ENCODE data around the gene LSP1. TPM values are rescaled to one million over a fixed set of nuclear protein-coding genes. Genes with fewer than 3 reads are reported as not detected.

The LSP1 gene
- total and polyA plus RNA-seq, 2 of the 4 experiments (the other 2 are of a cell fraction): not detected

DNA sequence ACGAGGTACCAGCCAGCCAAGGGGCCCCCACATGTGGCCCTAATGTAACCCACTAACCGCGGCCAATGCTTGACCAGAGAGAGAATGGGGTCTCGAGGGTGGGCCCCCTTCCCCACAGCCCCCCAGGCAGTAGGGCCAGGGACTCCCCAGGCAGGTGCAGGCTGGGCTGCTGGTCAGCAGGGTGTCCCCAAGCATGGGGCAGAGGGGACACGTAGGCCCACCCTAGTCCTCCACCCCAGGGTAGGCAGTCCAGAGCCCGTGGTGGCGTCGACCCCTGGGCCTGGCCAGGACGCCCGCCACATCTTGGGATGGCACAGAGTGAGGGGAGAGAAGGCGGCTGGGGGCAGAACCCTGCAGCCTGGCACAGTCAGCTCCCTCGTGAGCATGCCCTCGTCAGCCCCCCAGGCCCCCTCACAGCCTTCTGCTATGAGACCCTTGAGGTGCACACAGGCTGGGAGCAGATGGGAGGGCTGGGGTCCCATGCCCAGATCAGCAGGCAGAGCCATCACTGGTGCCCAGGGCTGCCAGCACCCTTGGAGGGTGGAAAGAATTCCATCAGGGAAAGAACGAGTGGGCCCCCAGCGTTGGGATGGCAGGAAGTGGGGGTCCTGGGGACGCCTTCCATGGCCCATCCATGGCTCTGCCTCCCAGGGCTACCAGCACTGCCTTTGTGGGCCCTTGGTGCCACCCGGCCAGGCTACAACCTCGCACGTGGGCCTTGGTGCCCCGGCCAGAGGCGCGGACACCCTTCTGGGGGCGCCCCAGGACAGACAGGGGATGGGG lies 72.7 kb downstream of the LSP1 start:
- Histone ChIP-seq H3K4me2 (ENCODE audit: low read depth, low read length) (no peak overlapping the region), H4K8ac (ENCODE audit: low read depth in 2 of 2, low read length in 2 of 2) (no peak overlapping the region), H2BK20ac (ENCODE audit: low read depth, low read length) (no peak overlapping the region), H3K56ac (ENCODE audit: extremely low read depth, insufficient read depth, low read length) (no peak overlapping the region), H3K4ac (ENCODE audit: low read depth, low read length) (no peak overlapping the region), H4K5ac (ENCODE audit: low read depth, low read length) (no peak overlapping the region), H3K14ac (replicated peaks; ENCODE audit: low read depth, low read length) (no peak overlapping the region), H3K9me1 (ENCODE audit: insufficient read depth, low read length) (no peaks in the 10 kb centered on the region), H3K4me3 (ENCODE audit: insufficient read depth, low read depth, low read length) (no peak overlapping the region), H2BK15ac (ENCODE audit: low read depth, low read length) (no peak overlapping the region), H3K23ac (ENCODE audit: low read depth, low read length) (no peak overlapping the region), H2BK120ac (ENCODE audit: low read depth, low read length) (no peak overlapping the region), H3K36me3 (ENCODE audit: control insufficient read depth, insufficient read depth, low read length) (no peaks in the 10 kb centered on the region), H2AK5ac (ENCODE audit: low read depth, low read length) (no peak overlapping the region), H4K91ac (ENCODE audit: insufficient read depth, low read depth, low read length) (no peak overlapping the region), H3K4me1 (ENCODE audit: control insufficient read depth, insufficient read depth, low read length) (no peaks in the 10 kb centered on the region), H3K9ac (ENCODE audit: low read depth, low read length) (no peak overlapping the region), H3K27me3 (ENCODE audit: control insufficient read depth, insufficient read depth, low read length) (peaks cover 11% of the 10 kb centered on the region), H4K20me1 (ENCODE audit: insufficient read depth, low read length) (no peaks in the 10 kb centered on the region), H2AFZ (replicated peaks; ENCODE audit: low read length, poor library complexity) (no peak overlapping the region), H2BK5ac (ENCODE audit: low read depth, low read length, poor library complexity, severe bottlenecking) (no peak overlapping the region), H3K79me1 (ENCODE audit: low read depth in 1 of 2, low read length in 2 of 2) (no peaks in the 10 kb centered on the region), H3K27ac (ENCODE audit: insufficient read depth, low read length) (no peak overlapping the region), H3K9me3 (ENCODE audit: control insufficient read depth, insufficient read depth, low read length) (no peaks in the 10 kb centered on the region), H2AK9ac (replicated peaks; ENCODE audit: low read depth, low read length, poor library complexity) (no peak overlapping the region), H3K18ac (ENCODE audit: low read depth, low read length) (no peak overlapping the region)
- in situ Hi-C loops (cut with MboI; ENCODE audit: low sequenced_read_pairs): no loop called here
- intact Hi-C loops (cut with micrococcal nuclease): no loop called here
- CTCF ChIA-PET: no interaction called here
- ATAC-seq (ENCODE audit: low read depth): no peak
- DNase-seq: no peak
- dilution Hi-C loops (cut with HindIII; ENCODE audit: low sequenced_read_pairs, unreplicated experiment): no loop called here
- POLR2A ChIA-PET (ENCODE audit: unreplicated experiment): no interaction called here
- TF ChIP-seq NFE2L2 (IDR thresholded peaks at IDR 0.05; ENCODE audit: low read depth, low read length) (no peak), FOS (IDR thresholded peaks at IDR 0.05; ENCODE audit: low read depth, low read length) (no peak), RFX5 (IDR thresholded peaks at IDR 0.05; ENCODE audit: low read depth, low read length) (no peak), RCOR1 (IDR thresholded peaks at IDR 0.05; ENCODE audit: insufficient replicate concordance, low read length) (no peak)
- no TSS peak for BruUV-seq (replicated peaks)
- WGBS, 2 experiments (ENCODE audit: extremely low coverage in 2 of 2, insufficient read length in 1 of 2): 40% methylated on average over 1 of the region's 23 CpGs; no CpG with 5 or more reads in 1 of the 2 experiments
